GM10248 (cell line): ENCODE measurements around the gene PHLDB3.

Source experiments
- CTCF ChIA-PET: fragments of 300-600 bp; sonication (Branson Sonifier 250); formaldehyde crosslinking; extraction: SDS; loops from one replicate; lab custom pipeline; 2021; ENCODE audit warnings: antibody characterized with exemption; lab: Yijun Ruan, JAX
- POLR2A ChIA-PET: fragments of 350-650 bp; sonication (Branson Sonifier 250); formaldehyde crosslinking; extraction: SDS; loops from one replicate; lab custom pipeline; 2020; ENCODE audit warnings: antibody characterized with exemption; lab: Yijun Ruan, JAX
- DNase-seq: peaks from one replicate; pipeline ENCODE4 v3.0.0; 2012; ENCODE audit errors: extremely low spot score
- TF ChIP-seq, protein P1 (sequence below): IDR thresholded peaks from 2 replicates; pipeline ENCODE4 v1.5.1; 2012; ENCODE audit warnings: mild to moderate bottlenecking, low read depth; ENCODE audit errors: extremely low read depth, missing control alignments, control extremely low read depth

The PHLDB3 gene

GRCh38 chr19:43463381-43464133, 41.0 kb downstream of the PHLDB3 start:
- DNase-seq = peak; percentile 99
- ChIA-PET POLR2A (interaction anchor here (0.5 to 1.7 kb wide), 9 partner anchors 9 to 291 kb away, joined by 3 to 7 read pairs (median 5); partner anchors contain the start of genes IRGQ, SMG9 and ZNF576), CTCF (interaction anchor here (0.8 to 12.1 kb wide), 10 partner anchors 11 to 131 kb away, joined by 3 to 88 read pairs (median 5); no protein-coding TSS in a partner anchor)
- TF ChIP-seq, protein P1, sequence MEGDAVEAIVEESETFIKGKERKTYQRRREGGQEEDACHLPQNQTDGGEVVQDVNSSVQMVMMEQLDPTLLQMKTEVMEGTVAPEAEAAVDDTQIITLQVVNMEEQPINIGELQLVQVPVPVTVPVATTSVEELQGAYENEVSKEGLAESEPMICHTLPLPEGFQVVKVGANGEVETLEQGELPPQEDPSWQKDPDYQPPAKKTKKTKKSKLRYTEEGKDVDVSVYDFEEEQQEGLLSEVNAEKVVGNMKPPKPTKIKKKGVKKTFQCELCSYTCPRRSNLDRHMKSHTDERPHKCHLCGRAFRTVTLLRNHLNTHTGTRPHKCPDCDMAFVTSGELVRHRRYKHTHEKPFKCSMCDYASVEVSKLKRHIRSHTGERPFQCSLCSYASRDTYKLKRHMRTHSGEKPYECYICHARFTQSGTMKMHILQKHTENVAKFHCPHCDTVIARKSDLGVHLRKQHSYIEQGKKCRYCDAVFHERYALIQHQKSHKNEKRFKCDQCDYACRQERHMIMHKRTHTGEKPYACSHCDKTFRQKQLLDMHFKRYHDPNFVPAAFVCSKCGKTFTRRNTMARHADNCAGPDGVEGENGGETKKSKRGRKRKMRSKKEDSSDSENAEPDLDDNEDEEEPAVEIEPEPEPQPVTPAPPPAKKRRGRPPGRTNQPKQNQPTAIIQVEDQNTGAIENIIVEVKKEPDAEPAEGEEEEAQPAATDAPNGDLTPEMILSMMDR = no peak

- ChIA-PET CTCF (interaction anchor here (0.8 to 12.1 kb wide), 8 partner anchors 11 to 132 kb away, joined by 3 to 88 read pairs (median 6); no protein-coding TSS in a partner anchor), POLR2A (interaction anchor here (0.5 to 1.7 kb wide), 7 partner anchors 9 to 292 kb away, joined by 3 to 7 read pairs (median 5); partner anchors contain the start of genes IRGQ, SMG9 and ZNF576)
- no peak for DNase-seq
- TF ChIP-seq, protein P1 = no peak
These were observed 41.7 kb downstream of the PHLDB3 start for GRCh38 chr19:43462785-43463380.

DNA sequence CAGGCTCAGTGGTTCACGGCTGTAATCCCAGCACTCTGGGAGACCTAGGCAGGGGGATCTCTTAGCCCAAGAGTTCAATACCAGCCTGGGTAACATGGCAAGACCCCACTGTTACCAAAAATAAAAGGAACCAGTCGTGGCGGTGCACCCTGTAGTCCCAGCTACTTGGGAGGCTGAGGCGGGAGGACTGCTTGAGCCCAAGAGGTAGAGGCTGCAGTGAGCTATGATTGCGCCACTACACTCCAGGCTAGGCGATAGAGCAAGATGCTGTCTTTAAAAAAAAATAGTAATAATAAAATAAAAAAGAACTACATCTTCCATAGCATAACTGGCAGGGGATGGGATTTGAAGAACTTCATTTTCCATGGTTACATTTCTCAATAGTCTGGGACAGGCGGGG, 42.2 kb downstream of the PHLDB3 start:
- POLR2A ChIA-PET = no interaction called here
- no peak for DNase-seq
- TF ChIP-seq, protein P1 = no peak
- CTCF ChIA-PET = interaction anchor here (1.9 to 12.1 kb wide), 3 partner anchors 12 to 58 kb away, joined by 8 to 88 read pairs (median 12); no protein-coding TSS in a partner anchor

DNA sequence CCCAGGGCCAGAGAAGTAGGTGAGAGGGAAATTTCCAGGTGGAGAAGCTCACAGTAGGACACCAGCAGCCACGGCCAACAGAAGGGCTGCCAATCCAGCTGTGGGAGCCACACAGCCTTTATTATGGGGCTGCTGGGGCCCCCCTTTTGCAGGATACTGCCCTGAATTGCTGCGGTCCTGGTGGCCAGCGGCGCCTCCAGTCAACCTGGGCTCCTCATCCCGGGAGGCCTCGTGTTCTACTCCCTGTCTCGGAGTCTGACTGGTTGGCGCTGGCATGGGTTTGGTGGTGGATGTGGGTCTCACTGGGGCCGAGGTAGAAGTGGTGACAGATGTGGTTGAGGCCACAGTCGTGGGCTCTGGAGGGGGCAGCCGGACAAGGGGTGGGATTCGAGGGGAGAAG, 43.2 kb downstream of the PHLDB3 start:
- no peak for DNase-seq
- TF ChIP-seq, protein P1 = no peak
- ChIA-PET CTCF (interaction anchor here (0.9 to 12.1 kb wide), 4 partner anchors 15 to 58 kb away, joined by 3 to 88 read pairs (median 6); no protein-coding TSS in a partner anchor), POLR2A (no interaction called here)

- DNase-seq = no peak
- CTCF ChIA-PET = interaction anchor here (0.9 to 12.1 kb wide), 8 partner anchors 14 to 62 kb away, joined by 3 to 88 read pairs (median 4); partner anchors contain the start of gene PHLDB3
- POLR2A ChIA-PET = no interaction called here
- TF ChIP-seq, protein P1 = no peak
These were observed 44.1 kb downstream of the PHLDB3 start for GRCh38 chr19:43460362-43461016.

DNA sequence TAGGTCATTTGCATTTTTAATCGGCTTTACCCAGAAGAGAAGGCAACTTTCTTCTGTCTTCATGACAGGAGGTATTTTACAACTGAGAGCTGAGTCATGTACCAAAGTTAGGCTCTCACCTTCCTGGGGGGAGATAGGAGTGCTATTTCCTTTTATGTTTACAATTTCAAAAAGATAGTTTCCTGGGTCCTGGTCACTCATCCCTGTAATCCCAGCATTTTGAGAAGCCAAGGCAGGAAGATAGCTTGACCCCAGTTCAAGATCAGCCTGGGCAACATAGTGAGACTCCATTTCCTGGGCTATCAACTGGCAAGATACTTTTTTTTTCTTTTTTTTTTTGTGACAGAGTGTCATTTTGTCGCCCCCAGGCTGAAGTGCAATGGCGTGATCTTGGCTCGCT, 46.7 kb downstream of the PHLDB3 start:
- no peak for DNase-seq
- ChIA-PET POLR2A (no interaction called here), CTCF (interaction anchor here (0.7 to 12.1 kb wide), 6 partner anchors 11 to 137 kb away, joined by 3 to 88 read pairs (median 3); no protein-coding TSS in a partner anchor)
- TF ChIP-seq, protein P1 = no peak
